Measurements from ENCODE around the gene ORC5. TPM values are rescaled to one million over a fixed set of nuclear protein-coding genes. Genes with fewer than 3 reads are reported as not detected.
"Not testable (repeated sequence)": the region's sequence is repeated elsewhere in the genome, so short reads cannot be mapped to it uniquely, and the experiment has no call there.

The ORC5 gene
- total RNA-seq, 2 donors from 2014 or later, result 13.2 to 16.9 TPM

DNA sequence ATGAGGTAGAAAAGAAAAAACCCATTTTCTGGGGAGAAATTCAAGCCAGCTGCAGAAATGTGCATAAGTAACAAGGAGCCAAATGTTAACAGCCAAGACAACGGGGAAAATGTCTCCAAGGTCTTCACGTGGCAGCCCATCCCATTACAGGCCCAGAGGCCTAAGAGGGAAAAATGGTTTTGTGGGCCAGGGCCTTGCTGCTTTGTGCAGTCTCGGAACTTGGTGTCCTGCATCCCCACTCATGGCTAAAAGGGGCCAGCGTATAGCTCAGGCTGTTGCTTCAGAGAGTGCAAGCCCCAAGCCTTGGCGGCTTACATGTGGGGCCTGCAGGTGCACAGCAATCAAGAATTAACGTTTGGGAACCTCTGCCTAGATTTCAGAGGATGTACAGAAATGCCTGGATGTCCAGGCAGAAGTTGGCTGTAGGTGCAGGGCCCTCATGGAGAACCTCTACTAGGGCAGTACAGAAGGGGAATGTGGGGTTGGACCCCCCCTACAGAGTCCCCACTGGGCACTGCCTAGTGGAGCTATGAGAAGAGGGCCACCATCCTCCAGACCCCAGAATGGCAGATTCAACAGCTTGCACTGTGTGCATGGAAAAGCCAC, 9.0 kb downstream of the ORC5 start:
- no peak for DNase-seq (ENCODE audit: low spot score)

DNA sequence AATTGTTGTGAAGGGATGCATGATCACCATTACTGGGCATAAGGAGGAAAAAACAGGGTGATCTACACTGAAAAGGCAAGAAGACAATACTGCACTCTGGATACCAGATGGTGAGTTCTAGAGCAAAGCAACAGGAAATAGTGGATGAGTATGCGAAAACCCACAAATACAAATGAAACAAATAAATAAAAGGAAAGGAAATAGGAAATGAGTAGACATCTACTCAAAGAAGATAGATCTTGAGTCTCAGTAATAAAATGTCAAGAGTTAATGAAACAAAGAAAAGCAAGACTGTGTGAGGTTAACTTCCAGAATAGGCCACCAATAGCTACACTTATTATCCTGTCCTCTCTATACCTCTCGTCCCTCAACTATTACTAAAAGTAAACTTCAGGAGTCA, 11.7 kb downstream of the ORC5 start:
- no peak for DNase-seq (ENCODE audit: low spot score)
- intact Hi-C loops (cut with DNase I), result no loop called here

More for the DNA sequence above, 9.0 kb downstream of the ORC5 start:
- intact Hi-C loops (cut with DNase I), result no loop called here

DNA sequence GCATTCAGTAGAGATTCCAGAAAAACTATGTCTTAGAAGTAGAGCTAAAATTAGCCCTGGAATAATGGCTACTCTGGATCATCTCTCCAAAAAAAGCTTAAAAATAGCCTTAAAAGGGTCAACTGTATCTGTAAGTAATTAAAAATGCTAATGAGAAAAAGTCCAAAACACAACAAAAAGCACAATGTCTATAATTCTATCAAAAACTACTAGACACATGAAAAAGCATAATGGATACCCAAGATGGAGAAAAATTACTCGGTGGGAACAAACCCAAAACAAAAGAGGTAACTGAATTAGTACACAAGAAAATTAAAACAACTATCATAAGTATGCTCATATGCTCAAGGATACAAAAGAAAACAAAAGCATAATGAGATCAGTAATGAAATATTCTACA, 15.4 kb downstream of the ORC5 start:
- intact Hi-C loops (cut with DNase I), result no loop called here
- DNase-seq (ENCODE audit: low spot score), result no peak

DNA sequence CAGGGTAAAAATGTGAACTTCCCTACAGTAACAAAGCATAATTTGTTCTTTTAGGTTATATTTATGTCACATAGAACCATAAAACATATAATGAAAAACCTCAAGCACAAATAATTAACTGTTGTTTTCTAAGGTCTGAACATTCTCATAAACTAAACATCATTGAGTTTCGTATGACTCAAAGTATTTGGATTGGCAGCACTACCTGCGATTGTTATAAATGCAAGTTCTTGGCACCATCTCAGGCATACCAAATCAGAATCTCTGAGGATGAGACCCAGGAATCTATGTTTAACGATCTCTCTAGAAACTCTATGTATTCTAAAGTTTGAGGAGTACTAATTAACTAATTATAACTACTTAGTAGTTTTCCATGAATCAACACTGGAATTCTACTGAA, 22.5 kb downstream of the ORC5 start:
- intact Hi-C loops (cut with DNase I), result no loop called here
- no peak for DNase-seq (ENCODE audit: low spot score)

DNA sequence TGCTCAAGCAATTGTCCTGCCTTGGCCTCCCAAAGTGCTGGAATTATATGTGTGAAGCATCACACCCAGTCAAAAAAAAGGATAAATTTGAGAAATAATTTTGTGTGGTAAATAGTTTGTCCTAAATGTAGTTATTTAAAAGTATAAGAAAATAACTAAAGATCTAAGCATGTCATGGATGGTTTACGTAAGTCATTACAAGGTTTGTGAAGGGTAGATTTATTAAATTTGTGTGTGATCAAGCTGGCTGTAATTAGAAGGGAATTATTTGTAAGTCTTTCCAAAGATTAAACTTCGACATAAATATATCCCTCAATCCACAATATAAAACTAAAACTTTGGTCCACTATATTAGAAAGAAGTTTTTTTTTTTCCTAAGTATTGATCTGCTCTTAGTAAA, 28.6 kb downstream of the ORC5 start:
- intact Hi-C loops (cut with DNase I), result no loop called here
- DNase-seq (ENCODE audit: low spot score), result no peak

DNA sequence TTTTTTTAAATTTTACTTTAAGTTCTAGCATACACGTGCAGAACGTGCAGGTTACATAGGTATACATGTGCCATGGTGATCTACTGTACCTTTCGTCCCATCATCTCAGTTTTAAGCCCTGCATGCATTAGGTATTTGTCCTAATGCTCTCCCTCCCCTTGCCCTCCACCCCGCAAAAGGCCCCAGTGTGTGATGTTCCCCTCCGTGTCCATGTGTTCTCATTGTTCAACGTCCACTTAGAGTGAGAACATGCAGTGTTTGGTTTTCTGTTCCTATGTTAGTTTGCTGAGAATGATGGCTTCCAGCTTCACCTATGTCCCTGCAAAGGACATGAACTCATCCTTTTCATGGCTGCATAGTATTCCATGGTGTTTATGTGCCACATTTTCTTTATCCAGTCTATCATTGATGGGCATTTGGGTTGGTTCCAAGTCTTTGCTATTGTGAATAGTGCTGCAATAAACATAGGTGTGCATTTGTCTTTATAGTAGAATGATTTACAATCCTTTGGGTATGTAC, 30.2 kb downstream of the ORC5 start:
- intact Hi-C loops (cut with DNase I); DNase-seq (ENCODE audit: low spot score): not testable (repeated sequence)

DNA sequence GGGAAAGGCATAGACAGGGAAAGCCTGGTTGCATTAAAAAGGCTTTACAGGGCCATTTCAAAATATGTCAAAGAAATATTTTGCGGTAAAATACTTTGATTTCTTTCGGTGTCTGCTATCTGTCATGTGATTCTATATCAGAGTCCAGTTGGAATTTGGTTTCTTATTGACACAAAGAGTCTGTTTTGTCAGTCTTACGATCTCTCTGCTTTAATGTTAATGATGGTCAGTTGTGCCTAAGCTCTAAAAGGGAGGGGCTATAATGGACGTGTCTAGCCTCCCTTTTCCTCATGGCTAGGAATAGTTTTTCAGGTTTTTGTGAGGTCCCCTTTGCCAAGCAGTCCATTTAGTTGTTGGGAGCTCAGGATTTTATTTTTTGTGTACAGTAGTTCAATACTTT, 31.5 kb downstream of the ORC5 start:
- no peak for DNase-seq (ENCODE audit: low spot score)
- intact Hi-C loops (cut with DNase I), result no loop called here

DNA sequence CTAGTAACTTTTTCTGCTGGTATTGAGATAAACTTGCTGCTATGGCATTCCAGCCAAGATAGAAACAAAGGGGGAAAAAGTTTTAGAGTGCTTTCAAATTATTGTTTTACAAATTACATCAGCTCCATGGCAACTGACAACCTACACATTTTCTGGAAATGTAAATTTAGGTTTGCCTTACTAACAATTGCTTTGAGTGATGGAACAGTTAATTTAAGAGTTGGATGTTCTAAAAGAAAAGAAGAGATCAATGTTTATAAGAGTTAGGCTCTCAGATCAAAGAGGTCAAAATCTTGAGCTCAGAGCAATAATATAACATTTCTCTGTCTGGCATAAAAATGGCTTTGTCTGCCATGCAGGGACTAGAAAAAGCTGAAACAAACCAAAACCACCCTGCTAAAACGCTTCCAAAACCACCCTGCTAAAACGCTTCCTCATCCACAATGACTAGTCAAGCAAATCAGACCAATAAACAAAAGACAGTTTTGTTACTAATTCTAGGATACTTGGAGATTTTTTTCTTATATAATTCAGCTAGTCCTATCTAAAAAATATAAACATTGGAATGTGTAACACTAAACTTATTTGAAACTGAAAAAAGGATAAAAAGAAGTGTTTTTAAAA, 32.3 kb downstream of the ORC5 start:
- no peak for DNase-seq (ENCODE audit: low spot score)
- intact Hi-C loops (cut with DNase I), result no loop called here

DNA sequence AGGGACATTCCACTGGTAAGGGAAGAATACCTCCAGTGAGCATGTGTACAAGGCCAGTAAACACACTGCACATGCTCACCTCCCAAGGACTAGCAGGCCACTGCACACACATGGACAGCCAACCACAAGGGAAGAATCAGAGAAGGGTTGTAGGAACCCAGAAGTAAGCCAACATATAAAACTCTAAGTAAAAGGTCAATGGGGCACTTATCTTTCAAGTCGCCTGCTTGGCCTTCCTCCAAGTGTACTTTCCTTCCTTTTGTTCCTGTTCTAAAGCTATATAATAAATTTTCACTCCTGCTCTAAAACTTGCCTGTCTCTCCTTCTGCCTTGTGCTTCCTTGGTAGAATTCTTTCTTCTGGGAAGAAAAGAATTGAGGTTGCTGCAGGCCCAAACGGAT, 33.0 kb downstream of the ORC5 start:
- DNase-seq (ENCODE audit: low spot score), result no peak
- intact Hi-C loops (cut with DNase I), result no loop called here

DNA sequence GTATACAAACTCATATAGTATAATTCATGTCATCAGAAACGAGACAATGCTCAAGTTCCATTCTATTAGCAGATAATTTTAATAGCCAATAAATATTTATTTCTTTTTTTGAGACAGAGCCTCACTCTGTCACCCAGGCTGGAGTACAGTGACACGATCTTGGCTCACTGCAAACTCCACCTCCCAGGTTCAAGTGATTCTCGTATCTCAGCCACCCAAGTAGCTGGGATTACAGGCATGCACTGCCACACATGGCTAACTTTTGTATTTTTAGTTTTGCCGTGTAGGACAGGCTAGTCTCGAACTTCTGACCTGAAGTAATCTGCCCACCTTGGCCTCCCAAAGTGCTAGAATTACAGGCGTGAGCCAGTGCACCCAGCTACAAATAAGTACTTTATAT, 45.7 kb downstream of the ORC5 start:
- intact Hi-C loops (cut with DNase I), result no loop called here
- no peak for DNase-seq (ENCODE audit: low spot score)

DNA sequence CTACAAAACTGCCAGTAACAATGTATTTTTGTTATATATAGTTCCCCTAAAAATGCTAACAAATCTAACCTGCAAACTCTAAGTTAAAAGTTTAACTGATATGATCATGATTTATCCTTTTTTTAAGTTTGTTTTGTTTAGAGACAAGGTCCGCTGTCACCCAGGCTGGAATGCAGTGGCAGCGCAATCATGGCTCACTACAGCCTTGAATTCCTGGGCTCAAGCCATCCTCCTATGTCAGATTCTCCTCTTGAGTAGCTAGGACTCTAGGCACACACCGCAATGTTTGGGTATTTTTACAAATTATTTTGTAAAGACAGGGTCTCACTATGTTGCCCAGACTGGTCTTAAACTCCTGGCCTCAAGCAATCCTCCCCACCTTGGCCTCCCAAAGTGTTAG, 46.6 kb downstream of the ORC5 start:
- intact Hi-C loops (cut with DNase I), result no loop called here

DNA sequence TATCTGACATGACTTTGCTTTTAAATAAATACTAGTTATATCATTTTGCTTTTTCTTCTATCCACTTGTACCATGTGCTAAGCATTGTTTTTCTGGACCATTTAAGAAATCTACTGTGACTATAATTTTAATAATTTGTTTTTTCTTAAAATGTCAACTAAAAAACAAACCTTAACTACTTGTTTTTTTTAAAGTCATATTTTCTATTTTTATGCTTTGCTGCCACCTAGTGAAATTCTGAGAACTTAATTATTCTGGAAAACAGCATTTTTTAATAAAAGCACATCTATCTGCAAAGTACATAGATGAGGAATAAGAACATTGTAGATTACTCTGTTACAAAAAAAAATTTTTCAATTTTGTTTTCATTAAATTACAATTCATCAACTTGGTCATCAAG, 47.4 kb downstream of the ORC5 start:
- DNase-seq (ENCODE audit: low spot score), result no peak
- intact Hi-C loops (cut with DNase I), result no loop called here

More for the DNA sequence above, 46.6 kb downstream of the ORC5 start:
- no peak for DNase-seq (ENCODE audit: low spot score)

DNA sequence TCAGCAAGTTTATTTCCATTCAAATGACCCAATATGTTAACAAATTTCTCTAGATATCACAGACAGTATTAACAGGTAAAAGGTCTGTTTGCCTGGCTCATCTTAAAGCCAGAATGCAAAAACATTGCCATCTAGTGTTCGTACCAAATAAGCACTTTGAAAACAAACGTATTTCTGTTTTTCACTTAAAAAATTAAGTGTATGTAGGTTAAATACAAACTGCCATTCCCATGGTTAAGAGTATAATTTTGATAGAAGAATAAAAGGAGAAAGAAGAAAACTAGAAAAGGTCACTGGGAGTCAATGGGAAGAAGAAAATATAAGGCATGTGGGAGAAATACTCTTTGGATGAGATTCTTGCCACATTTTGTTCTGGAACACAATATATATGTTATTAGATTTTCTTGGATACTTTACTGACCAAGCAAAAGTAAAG, 51.0 kb downstream of the ORC5 start:
- intact Hi-C loops (cut with DNase I), result no loop called here
- no peak for DNase-seq (ENCODE audit: low spot score)

DNA sequence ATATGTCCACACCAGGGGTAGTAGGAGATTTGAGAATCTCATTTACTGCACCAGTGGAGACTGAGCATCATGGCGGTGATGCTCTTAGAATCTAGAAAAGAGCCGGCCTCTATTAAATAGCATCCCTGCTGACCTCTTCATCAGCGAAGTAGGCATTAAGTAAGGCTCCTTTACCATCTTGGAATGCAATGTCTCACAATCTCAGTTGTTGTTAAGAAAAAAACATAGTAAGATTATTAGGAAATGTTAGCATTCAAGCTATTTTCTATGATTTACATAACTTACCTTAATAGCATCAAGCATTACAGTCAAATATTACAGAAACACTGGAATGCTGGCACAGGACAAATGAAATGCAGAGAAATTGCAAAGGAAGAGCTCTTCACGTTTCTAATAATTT, 54.5 kb downstream of the ORC5 start:
- intact Hi-C loops (cut with DNase I), result no loop called here
- no peak for DNase-seq (ENCODE audit: low spot score)

DNA sequence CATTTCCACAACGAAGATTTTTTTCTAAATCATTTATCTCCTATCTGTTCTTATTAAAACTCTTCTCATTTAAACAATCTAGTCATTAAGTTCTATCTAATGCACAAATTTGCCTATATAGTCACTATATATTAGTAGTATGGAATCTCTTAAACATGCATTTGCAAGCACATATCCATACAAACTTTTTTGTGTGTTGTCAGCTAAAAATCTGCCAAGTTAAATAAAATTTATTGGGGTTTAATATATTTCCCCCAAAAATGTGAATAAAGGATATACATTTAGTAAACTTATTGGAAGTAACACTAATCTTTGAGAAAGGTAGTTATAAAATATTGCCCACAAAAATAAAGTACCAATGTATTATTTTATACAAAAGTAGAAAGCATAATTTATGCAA, 55.3 kb downstream of the ORC5 start:
- intact Hi-C loops (cut with DNase I), result no loop called here
- DNase-seq (ENCODE audit: low spot score), result no peak

DNA sequence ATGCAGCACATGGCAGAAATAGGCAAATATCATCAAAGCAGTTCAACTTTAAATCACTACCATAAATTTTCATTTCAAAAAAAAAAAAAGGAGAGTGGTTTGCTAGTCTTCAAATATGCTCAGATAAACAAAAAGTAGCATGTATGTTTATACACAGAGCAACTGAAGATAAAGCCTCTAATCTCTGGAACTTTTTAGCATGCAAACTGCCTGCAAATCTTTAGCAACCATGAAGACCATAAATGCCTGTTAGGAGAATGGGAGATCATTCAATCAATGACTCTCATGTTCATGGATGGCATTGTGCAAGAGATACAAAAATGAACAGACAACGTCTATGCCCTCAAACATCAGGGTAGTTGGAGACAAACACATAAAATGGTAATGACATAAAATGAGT, 57.3 kb downstream of the ORC5 start:
- DNase-seq (ENCODE audit: low spot score), result no peak
- intact Hi-C loops (cut with DNase I), result no loop called here

DNA sequence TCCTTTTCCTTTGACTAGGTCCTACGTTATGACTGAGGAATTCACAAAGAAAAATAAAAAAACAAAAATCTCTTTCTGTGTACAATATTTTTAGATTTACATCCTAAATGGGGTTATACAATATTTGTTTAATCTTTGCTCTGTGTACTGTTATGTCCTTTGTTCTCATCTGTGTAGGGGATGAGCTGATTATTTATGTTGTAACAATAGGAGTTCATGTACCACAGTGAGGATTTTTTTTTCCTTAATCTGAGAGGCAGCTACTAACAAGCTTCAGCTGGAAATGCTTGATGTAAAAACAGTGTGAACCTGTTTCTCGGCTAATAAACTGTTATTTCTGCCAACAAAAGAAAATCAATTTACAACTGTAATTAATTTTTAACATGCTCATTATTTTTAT, 58.0 kb downstream of the ORC5 start:
- intact Hi-C loops (cut with DNase I), result no loop called here
- DNase-seq (ENCODE audit: low spot score), result no peak

DNA sequence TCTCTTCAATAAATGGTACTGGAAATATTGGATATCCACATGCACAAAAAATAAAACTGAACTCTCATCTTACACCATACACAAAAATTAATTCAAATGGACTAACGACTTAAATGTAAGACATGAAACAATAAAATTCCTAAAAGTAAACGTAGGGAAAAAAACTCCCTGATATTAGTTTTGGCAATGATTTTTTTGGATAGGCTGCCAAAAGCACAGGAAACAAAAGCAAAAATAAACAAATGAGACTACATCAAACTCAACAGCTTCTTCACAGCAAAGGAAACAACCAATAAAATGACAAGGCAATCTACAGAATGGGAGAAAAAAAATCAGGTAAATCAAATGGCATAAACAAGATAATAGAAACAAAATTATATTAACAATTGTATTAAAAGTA, 65.7 kb downstream of the ORC5 start:
- intact Hi-C loops (cut with DNase I), result no loop called here
- DNase-seq (ENCODE audit: low spot score), result no peak

DNA sequence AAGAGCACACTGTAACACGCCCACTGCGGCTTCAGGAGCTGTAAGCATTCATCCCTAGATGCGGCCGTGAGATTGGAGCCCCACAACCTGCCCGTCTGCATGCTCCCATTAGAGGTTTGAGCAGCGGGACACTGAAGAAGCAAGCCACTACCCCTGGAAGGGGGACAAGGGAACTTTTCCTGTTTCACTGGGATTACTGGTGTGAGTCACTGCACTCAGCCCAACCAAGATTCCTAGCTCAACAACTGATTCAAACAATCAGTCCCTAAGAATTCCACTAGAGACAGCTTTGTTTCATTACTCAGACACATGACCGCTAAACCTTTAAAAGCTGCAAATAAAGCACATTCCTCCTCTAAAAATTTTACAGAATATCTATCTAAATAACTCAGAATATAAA, 69.8 kb downstream of the ORC5 start:
- intact Hi-C loops (cut with DNase I), result no loop called here
- no peak for DNase-seq (ENCODE audit: low spot score)

DNA sequence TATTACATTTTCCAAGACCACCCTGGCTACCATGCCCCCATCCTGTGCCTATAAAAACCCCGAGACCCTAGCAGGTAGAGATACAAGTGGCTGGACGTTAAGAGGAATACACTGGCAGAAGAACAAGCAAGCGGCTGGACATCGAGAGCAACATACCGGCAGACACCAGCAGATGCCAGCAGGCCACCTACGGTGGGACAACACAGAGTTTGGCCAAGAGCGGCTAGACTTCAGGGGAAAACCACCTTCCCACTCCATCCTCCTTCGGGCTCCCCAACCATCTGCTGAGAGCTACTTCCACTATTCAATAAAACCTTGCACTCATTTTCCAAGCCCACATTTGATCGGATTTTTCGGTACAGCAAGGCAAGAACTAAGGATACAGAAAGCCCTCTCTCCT, 70.3 kb downstream of the ORC5 start:
- no peak for DNase-seq (ENCODE audit: low spot score)
- intact Hi-C loops (cut with DNase I), result no loop called here

DNA sequence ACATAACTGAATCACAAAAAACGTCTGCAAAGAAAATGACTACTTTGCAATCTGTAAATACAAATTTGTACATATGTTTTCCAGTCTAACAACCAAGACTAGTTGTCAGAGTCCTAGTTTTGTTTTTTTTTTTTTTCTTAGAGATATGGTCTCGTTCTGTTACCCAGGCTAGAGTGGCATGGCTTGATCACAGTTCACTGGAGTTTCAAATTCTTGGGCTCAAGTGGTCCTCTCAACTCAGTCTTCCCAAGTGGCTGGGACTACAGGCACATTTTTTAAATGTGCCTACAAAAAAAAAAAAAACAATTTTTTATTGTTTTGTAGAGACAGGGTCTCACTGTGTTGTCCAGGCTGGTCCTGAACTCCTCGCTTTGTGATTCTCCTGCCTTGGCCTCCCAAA, 70.8 kb downstream of the ORC5 start:
- intact Hi-C loops (cut with DNase I), result no loop called here
- DNase-seq (ENCODE audit: low spot score), result no peak
